CD1c-positive myeloid dendritic cell (primary cell): ENCODE measurements around the gene TMEM270.

Source experiments
- DNase-seq: peaks from one replicate; pipeline ENCODE4 v3.0.0-alpha.2; 2016; ENCODE audit errors: extremely low spot score

TMEM270 gene

GRCh38 chr7:73906874-73907273, 45.9 kb downstream of the TMEM270 start:
- DNase-seq, result no peak

DNA sequence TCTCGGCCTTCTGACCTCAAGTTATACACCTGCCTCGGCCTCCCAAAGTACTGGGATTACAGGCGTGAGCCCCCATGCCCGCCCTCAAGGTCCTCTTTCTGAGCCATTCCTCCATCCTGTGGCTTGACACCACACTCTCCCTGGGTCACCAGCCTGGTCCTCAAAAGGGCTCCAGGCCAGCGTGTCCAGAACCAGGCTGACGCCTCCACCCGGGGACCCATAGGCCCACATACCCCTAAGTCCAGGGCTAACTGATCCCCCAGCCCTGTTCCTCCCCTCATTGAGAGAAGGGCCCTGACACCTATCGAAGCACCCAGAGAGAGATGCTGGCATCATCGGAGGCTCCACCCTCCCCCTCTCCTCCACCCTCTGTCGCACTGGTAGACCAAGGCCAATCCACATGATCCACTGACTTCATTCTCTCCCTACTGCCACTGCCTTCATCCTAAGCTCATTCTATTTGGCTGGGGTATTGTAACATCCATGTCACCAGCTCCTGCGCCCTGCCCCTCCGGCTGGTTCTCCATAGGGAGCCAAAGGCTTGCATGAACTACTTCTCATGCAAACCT, 46.7 kb downstream of the TMEM270 start:
- DNase-seq, result no peak

- DNase-seq, result no peak
Measured at GRCh38 chr7:73908123-73908611, 47.2 kb downstream of the TMEM270 start.

DNA sequence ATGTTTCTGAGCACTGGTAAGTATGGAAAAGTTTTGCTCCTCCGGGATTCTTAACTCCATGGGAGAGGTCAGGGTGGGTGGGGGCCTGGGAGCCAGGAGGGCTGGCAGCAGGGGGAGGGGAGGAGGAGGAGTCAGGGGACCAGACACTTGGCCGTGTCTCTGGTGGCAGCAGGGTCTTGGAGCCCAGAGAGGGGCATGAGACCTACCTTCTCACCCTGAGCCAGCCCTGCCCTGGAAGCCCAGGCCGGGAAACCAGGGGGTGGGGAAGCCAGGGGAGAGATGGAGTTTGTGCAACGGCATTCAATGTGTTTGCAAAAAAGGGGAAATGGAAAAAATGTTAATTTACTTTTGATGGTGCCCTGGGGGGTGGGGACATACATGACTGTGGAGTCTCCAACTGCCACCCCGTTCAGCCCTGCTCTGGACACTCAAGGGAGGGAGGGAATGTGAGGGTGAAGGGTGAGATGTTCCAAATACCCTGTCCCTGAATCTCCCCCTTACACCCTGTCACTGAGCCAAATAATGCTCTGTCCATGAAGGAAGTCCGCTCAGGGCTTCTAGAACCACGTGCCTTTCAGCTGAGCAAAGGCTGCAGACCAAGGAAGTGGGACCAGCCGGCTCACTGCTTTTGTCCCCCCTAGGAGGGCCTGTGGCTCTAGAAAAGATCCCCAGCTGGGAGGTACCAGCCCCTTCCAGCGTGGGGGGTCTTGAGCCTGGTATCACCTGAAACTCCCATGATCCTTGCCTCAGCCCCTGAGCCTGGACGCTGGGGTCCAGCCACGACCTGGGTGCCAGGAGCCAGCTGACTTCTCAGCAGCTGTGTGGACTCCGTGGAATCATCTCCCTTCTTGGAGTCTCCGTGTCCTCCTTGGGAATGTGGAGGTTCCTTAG, 48.3 kb downstream of the TMEM270 start:
- DNase-seq, result peak; percentile 56

- DNase-seq, result no peak
Measured at GRCh38 chr7:73909996-73910395, 49.0 kb downstream of the TMEM270 start.

GRCh38 chr7:73912223-73912622, 51.3 kb downstream of the TMEM270 start:
- no peak for DNase-seq
